GM21447 (cell line): ENCODE data around the gene FTCD.

ENCODE experiments used
- ATAC-seq: cut with Tn5 transposase; IDR thresholded peaks from one replicate; pipeline ENCODE4 v1.9.1; 2021; ENCODE audit not compliant: unreplicated experiment

FTCD gene

GRCh38 chr21:46094401-46095082 is 60.8 kb downstream of the FTCD start:
- no peak for ATAC-seq

- ATAC-seq, result no peak
These were observed 61.5 kb downstream of the FTCD start for GRCh38 chr21:46093668-46094400.

- no peak for ATAC-seq
These were observed 62.3 kb downstream of the FTCD start for GRCh38 chr21:46092811-46093667.

- no peak for ATAC-seq
These were observed 63.2 kb downstream of the FTCD start for GRCh38 chr21:46092026-46092764.

- ATAC-seq, result no peak
These were observed 63.8 kb downstream of the FTCD start for GRCh38 chr21:46091631-46092025.

GRCh38 chr21:46091118-46091517 is 64.3 kb downstream of the FTCD start:
- ATAC-seq, result no peak

GRCh38 chr21:46089285-46089684 is 66.1 kb downstream of the FTCD start:
- ATAC-seq, result no peak

GRCh38 chr21:46088189-46088588 is 67.2 kb downstream of the FTCD start:
- no peak for ATAC-seq

GRCh38 chr21:46087641-46088040 is 67.7 kb downstream of the FTCD start:
- no peak for ATAC-seq
